GM21526 (cell line): Measurements from ENCODE around the gene DYNLRB2.
A peak's percentile ranks its signal among the peaks of the same experiment; 100 is the strongest.

Experiments used
- ATAC-seq: cut with Tn5 transposase; IDR thresholded peaks from one replicate; pipeline ENCODE4 v1.9.1; 2021; ENCODE audit warnings: moderate library complexity; ENCODE audit not compliant: unreplicated experiment, low FRiP score

DYNLRB2 gene

DNA sequence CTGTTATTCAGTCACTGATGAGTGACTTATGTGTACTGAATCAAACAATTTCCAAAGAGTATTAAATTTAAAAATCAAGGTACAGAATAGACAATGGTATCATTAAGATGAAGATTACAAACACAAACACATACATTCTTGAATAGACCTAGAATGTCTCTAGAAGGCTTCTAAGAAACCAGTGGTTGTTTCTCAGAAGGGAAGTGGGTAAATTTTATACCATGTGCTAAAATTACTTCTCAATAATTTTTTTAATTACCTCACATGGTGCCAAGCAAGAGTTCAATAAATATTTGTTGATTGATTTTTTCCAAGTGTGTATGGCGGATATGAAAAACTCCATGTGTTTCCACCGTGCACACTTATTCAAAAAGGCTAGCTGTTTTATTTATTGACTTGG lies 6.4 kb downstream of the DYNLRB2 start:
- ATAC-seq: no peak

DNA sequence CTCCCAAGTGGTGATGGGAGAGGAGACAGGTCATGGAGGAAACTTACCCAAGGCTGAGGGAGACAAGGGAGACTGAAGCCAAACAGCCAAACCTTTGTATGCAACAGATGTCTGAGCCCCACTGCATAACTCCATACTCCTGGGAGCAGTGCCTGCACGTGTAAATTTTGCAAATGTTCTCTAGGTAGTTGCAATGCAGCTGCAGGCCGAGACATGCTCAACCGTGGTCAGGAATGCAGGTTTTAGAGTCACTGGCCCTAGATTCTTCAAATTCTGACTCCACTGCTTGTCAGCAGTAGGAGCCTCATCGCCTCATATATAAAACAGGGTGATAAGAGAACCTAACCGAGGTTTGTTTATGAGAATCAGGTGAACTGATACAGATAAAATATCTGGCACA lies 11.5 kb downstream of the DYNLRB2 start:
- no peak for ATAC-seq

DNA sequence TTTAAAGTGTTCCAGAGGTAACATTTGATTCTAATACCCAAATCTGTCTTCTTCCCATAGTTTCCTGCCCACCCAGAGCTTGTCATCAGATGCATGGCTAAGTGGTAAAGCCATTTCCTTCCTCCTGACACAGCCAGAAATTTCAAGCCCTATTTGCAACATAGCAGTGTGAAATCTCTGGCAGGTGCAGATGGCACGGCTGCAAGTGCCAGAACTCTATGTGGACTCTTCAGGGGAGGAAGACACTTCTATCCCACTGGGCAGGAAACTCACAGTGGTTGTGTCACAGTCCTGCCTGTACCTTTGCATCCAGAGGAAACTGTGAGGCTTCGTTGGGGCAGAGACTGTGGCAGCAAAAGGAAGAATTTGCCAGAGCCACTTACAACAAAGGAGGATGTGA lies 13.2 kb downstream of the DYNLRB2 start:
- no peak for ATAC-seq

DNA sequence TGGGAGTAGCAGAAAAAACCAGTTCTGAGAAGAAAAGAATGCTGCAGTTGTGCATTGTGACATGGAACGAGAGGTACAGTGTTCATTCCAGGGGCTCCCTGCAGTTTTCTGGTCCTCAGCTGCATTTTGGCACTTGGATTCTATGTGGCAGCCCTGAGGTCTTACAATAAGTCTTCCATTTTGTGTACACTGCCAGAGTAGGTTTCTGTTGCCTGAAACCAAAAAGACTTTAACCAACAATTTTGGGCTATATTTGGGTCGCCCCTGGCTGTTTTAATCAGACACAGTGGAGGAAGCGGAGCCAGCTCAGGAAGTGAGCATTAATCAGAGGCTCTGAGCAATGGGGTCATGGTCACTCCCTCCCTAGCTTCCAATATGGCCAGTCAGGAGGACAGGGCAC lies 15.7 kb downstream of the DYNLRB2 start:
- no peak for ATAC-seq

DNA sequence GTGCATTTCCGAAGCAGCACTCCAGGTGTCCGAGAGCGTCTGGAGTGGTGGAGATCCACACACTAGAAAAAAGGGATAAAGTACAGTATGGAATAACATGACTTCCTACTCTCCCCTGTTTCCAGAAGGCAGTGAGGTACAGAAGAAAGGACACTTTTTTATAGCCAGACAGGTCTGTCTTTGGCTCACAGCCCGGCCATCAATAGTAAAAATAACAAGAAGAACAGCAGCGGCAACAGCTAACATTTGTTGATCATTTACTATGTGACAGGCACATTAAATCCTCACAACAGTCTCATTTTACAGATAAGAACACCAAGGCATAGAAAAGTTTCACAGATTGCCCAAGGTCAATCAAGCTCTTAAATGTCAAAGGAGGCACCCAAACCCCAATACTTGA lies 16.2 kb downstream of the DYNLRB2 start:
- no peak for ATAC-seq

DNA sequence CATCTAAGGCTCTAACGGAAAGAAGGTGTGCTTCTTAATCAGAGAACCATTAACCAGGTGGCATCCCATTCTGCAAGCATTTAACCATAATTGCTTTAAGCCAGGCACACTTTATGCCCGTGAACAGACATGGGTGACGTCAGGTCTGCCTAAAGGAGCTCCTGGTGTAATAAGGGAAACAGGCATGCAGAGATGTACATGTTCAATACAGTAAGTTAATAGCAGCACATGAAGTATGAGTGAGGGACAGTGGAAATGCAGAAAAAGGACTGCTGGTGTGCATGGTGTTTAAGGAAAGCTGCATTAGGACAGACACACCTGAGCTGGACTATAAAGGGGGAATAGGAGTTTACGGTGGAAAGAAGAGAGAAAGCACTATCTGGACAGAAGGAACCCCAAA lies 18.6 kb downstream of the DYNLRB2 start:
- no peak for ATAC-seq

DNA sequence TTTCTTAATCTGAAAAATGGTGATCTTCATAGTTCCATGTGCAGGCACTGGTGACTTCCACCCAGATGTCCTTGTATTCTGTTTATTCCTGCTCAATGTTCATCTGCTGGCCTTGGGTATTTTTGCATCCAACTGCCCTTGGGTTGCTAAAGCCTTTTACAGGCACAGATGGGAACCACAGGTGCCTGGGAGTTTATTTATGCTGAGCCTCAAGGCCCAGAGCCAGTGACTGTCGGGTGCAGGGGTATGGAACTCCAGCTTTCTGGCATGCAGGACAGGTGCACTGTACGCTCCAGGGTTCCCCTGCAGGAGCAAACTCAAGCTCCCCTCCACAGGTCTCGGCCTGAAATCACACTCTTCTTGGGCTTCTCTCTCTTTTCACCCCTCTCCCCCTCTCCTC lies 22.3 kb downstream of the DYNLRB2 start:
- ATAC-seq: no peak

DNA sequence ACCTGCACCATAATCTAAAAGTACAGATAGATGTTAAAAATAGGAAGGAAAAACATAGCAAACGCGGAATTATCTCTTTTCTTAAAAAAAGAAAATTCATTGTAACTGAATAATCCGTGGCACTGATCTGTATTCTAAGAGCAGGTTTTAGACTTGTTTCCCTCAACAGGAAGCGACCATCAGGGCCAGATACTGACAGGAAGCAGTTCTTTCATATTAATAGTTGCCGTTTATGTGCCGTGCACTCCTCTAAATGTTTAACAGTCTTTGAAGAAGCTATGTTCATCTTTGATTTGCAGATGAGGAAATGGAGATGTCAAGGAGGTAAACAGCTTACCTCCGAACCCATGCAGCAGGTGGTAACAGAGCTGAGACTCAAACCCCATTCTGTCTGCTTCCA lies 23.6 kb downstream of the DYNLRB2 start:
- no peak for ATAC-seq

DNA sequence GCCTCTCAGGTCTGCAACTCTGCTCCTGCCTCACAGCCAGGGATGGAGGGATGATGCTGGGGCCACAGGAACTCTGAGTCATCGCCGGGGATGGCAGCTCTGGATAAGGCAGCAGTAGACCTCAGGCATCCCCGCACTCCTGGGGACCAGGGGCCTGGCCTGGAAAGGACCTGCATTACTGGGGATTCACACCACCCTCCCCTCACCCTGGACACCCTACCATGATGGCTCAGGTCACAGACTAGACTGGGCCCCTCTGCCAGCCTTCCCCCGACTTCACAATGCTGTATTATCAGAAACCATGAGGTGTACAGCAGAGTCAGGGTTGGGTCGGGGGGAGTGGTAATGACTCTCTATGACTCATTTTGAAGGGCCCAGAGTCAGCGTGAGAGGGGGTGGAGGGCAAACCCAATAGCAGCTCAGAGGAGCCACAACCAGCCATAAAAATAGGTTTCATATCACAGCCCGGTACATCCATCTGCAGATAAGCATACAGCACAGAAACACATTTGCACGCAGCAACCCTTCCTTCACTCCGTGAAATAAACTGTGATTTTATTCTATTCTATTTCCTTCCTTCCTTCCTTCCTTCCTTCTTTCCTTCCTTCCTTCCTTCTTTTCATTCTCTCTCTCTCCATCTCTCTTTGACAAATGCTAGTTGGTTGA lies 28.8 kb downstream of the DYNLRB2 start:
- ATAC-seq: no peak

DNA sequence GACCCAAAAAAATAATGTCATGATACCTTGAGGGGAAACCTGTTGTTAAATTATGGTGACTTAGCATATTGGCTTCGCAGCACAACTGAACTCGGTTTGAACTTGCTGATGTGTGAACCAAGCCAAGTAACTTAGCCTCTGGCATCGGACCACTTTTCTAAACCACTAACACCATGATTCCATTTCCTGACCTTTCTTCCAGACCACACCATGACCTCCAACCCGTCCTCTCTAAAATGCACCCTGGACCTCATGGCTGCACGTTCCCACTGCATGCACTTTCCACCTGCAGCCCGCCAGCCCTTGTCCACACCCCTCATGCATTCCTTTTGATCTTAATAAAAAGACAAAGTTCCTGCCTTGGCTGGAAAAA lies 29.3 kb downstream of the DYNLRB2 start:
- no peak for ATAC-seq

DNA sequence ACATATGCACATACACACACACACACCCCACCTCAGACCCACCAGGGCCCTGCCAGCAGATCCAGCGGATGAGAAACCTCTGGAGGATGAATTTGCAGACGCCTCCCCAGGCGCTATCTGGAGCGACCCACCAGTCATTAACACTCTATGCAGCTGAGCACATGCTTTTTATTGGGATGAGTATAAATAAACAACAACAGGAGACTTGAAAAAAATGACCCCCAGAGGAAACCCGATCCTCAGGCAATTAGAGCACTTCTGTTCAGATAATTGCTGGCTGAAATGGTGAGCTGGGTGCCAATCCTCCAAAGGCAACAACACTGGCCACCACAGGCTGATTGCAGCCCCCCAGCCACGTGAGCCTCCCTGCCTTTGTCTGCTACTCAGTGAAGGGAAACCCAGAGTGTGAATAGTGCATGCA lies 32.9 kb downstream of the DYNLRB2 start:
- ATAC-seq: no peak

DNA sequence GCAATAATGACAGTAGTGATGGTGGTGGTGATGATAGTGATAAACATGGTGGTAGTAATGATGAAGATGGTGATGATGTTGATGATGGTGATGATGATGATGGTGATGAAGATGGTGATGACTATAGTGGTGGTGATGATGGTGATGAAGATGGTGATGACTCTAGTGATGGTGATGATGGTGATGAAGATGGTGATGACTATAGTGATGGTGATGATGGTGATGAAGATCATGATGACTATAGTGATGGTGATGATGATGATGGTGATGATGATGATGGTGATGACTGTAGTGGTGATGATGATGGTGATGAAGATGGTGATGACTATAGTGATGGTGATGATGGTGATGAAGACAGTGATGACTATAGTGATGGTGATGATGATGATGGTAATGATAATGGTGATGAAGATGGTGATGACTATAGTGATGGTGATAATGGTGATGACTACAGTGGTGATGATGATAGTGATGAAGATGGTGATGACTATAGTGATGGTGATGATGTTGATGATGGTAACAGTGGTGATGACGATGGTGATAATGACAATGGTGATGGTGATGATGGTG lies 35.6 kb downstream of the DYNLRB2 start:
- ATAC-seq: no peak

DNA sequence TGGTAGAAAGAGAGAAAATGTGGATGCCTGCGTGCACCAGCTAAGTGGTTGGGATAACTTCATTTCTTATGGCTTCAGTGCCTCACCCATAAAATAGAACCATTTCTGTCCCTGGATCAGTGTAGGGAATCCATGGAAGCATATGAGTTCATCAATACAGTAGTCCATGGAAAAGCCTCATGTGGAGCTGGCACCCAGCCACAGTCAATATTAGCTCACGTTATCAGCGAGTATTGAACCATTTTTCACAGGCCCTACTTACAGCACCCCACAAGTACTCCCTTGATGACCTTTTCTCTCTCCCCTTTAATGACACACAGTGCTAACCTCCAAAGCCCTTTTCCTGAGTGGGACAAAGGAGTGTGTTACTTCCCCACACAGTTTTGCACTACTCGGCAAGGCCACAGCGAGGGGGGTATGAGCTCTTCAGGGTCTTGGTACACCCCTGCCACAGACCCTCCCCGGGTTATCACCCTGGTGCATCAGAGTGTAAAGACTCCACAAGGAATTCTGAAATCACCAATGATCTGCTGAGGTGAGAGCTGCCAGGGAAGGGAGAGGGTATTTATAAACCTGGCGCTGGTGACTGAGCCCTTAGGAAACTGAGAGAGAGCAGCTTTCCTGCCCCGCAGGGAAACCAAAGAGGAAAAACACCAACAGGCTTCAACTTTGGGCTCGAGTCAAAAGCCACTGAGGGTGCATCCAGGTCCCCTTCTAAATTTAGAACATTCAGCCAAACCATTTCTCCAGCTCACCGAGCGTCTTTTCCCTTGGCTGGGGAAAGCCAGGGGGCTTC lies 36.9 kb downstream of the DYNLRB2 start:
- ATAC-seq: no peak

DNA sequence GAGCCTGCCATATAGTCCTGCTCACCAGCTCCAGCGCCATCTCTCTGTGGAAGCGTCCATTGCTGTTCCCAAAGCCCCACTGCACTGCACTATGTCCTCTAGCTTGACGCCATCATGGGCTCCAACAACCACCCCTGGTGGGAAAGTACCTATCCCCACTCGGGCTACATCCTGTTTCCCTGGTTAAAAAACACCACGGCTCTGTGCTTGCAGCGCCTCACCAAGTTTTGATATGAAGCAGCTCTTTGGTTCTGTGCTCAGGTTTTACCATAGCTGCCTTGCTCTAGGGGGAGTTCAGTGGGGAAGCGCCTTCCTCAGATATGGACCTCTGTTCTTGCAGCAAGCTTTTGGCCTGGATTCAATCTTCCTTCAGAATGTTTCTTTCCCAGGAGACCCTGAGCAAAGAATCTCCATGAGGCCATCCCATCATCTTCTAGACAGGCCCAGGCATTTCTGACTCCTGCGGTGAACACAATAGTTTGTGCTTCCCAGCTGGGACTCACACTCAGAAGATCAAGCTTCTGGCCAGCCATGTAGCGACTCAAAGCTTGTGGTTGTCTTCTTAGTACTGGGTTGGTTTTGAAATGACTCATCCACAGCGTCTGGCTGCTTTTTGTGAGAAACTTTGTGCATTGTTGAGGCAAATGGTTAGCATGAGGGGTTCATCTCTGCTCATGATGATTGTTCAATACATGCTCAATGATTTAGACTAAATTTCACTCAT lies 39.5 kb downstream of the DYNLRB2 start:
- peak; percentile 85 for ATAC-seq

DNA sequence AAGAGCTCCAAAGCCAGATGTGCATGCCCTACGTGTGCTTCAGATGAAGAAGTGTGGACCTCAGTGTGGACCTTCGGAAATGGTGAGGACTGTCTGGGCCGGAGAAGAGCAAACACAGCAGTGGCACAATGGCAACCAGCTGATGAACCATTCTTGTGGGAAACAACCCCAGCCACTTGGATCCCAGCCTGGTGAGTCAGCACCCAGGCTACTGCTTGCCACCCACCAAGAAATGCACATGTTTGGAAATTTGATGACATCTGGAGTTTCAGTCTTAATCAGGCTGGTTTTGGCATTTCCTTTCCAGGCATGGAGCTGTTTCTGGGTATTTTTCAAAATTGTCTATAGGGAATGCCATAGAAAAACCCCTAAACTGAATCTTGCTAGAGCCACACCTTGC lies 42.7 kb downstream of the DYNLRB2 start:
- ATAC-seq: no peak

DNA sequence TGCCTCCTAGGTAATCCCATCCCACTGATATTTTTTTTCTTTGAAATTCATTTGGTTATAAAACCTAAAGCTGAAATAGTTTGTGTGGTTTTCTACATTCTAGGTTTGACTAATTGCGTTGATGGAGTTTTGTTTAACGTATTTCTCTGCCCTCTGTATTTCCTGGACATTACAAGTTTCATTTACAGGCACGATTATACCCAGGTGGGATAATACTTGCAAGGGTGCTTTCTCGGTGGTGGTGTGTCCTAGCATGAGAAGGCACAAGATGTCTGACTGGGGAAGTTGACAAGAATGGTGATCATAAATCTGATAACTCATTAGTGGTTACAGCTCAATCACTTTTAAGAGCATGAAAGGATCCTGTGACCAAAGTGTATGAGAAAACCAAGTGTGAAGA lies 45.0 kb downstream of the DYNLRB2 start:
- ATAC-seq: no peak

DNA sequence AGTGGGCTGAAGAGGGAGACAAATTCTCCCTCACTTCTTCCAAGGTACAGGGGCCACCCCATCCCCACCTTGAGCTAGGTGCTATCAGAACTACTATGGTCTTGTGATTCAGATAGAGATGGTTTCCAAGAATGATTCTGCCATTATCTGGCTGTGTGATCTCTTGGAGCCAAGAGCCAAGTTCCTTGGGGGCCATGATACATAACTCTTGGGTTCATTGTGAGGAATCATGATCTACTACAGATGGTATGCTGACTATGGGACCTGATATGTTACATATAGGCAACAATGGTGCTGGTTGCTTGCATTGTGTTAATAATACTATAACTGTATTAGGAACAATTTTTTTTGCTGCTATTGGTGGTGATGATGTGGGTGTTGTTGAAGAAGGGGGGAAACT lies 45.7 kb downstream of the DYNLRB2 start:
- no peak for ATAC-seq

DNA sequence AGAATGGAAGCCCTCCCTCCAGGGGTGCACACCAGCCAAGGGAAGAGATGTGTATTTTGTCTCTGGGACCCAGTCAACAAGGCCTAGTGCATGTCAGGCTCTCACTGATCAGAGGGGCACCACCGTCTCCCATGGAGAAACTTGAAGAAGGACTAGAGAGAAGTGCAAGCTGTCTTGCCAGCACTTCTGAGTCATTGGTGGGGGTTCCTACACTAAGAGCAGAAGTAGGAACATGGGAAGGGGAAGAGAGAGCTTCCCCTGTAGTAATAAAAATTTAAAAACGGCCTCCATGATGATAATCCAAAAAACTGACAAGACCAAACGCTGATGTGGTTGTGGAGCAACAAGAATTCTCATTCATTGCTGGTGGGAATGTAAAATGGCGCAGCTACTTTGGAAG lies 46.3 kb downstream of the DYNLRB2 start:
- ATAC-seq: no peak

DNA sequence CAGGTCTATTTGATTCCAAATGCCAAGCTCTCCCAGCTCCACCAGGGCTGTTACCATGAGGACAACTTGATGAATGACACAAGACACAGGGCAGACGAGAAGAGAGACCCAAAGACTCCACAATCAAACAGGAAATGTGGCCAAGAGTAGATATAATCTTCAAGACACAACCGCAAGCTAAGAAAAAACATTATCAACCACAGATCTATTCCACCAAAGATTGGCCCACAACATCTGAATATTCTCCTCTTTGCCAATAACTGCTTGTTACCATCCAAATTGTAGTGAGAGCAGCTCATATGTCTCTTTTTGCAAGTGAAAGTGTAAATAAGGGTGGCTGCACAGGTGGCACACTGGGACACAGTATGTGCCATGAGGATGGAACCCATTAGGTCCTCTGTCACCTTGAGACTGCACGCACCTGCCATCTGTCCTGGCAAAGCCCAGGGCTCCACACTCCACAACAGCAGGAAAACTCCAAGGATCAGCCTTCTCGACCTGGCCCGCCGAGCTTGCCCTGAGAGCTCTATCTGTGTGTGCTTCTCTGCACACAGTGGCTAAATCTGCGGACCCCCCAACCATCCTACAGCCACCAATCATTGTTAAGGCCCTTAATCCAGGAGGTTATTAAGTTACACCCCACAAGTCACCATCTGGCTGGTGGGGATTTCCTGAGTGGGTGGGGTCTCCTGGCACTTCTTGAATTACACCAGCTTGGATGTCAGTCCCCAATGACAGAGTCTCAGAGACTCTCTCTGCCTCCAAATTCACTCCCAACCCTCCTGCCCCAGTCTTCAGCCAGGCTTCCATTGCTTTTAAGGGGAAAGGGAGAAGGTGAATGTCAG lies 50.5 kb downstream of the DYNLRB2 start:
- no peak for ATAC-seq

DNA sequence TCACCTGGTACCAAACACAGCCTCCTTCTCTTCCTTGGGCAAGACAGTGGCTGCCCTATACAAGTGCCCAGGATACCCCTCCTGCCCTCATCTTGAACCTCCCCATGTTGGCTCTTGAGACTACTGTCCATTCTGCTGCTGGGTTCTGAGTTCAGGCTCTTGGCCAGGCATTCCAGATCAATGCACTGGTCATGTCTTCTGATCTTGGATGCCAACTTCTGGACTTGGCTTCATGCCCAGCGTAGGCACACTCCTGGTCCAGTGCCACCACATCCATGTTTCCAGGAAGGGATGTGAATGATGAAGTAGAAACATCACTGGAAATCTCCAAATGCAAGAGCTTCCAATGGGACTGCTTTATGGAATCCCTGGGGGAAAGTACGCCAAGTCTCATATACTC lies 51.5 kb downstream of the DYNLRB2 start:
- no peak for ATAC-seq

DNA sequence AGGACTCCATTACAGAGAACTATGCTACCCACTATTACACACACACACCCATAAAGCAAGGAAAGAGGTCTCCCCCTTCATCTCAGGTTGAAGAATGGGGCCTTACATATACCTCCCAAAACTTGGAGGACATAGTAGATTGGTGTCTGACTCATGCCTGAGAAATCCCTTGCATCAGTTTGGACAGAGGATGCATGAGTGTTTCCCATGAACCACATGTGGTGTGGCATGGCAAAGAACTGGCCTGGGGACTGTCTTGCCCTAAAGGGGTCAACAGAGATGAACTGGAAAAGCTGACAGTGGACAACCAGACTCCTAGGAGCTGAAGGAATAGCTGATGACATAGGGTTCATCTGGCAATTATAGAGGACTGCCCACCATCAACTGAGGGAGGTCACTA lies 54.0 kb downstream of the DYNLRB2 start:
- no peak for ATAC-seq
